SK-N-SH (cell line): ENCODE results near the gene CYP2J2. TPM values are rescaled to one million over a fixed set of nuclear protein-coding genes. Genes with fewer than 3 reads are reported as not detected.

Experiments
- CTCF ChIA-PET: fragments of 300-600, 350-600 bp; formaldehyde crosslinking; extraction: SDS; loops from one replicate; lab custom pipeline; 2021; lab: Yijun Ruan, JAX
- POLR2A ChIA-PET: fragments of 350-600 bp; sonication (Branson Sonifier 250); formaldehyde crosslinking; extraction: SDS; loops from one replicate; lab custom pipeline; 2020; ENCODE audit warnings: antibody characterized with exemption, inconsistent platforms; lab: Yijun Ruan, JAX
- DNase-seq: peaks from one replicate; pipeline ENCODE4 v3.0.0; 2012
- H2AFZ ChIP-seq: fragments of 200-600 bp; sonication (generic); 2 replicates; pipeline ENCODE4 v1.8.1; 2016; ENCODE audit warnings: antibody characterized with exemption, mild to moderate bottlenecking, low read depth
- H3F3A ChIP-seq: fragments of 200-600 bp; sonication (generic); replicated peaks from 2 replicates; pipeline ENCODE3; 2016; ENCODE audit warnings: antibody characterized with exemption, mild to moderate bottlenecking; ENCODE audit not compliant: insufficient read depth
- H3K27ac ChIP-seq, 2 experiments: fragments of 200-500 bp in 1 of 2; fragments of 200-600 bp in 1 of 2; sonication (Bioruptor generic) in 1 of 2; sonication (generic), shearing (Covaris generic) in 1 of 2; 2 replicates each; pipeline versions ENCODE4 v1.5.1 to v1.6.1; 2014 to 2016; ENCODE audit warnings: low read depth in 2 of 2, inconsistent platforms in 1 of 2, low read length in 1 of 2, mild to moderate bottlenecking in 1 of 2, mixed read lengths in 1 of 2
- H3K27me3 ChIP-seq: fragments of 200-600 bp; sonication (generic), shearing (Covaris generic); 2 replicates; pipeline ENCODE4 v1.6.1; 2016; ENCODE audit warnings: mixed run types; ENCODE audit not compliant: insufficient read depth
- H3K36me3 ChIP-seq, 2 experiments: fragments of 200-500 bp in 1 of 2; fragments of 200-600 bp in 1 of 2; sonication (Bioruptor generic) in 1 of 2; sonication (generic) in 1 of 2; replicated peaks in 1 of 2; 2 replicates each; pipeline versions ENCODE3 to v1.5.1; 2014 to 2016; ENCODE audit warnings: low read length in 1 of 2, mild to moderate bottlenecking in 1 of 2; ENCODE audit not compliant: insufficient read depth in 2 of 2, control insufficient read depth in 1 of 2
- H3K4me1 ChIP-seq, 2 experiments: fragments of 200-500 bp in 1 of 2; fragments of 200-600 bp in 1 of 2; sonication (Bioruptor generic) in 1 of 2; sonication (generic), shearing (Covaris generic) in 1 of 2; 2 replicates each; pipeline versions ENCODE4 v1.5.1 to v1.6.1; 2014 to 2016; ENCODE audit warnings: low read depth in 1 of 2, low read length in 1 of 2, mixed run types in 1 of 2; ENCODE audit not compliant: insufficient read depth in 2 of 2, control insufficient read depth in 1 of 2
- H3K4me2 ChIP-seq: fragments of 200-600 bp; sonication (generic), shearing (Covaris generic); 2 replicates; pipeline ENCODE4 v1.6.1; 2017; ENCODE audit warnings: mixed run types
- H3K4me3 ChIP-seq, 2 experiments: fragments of 200-500 bp in 1 of 2; fragments of 200-600 bp in 1 of 2; sonication (Bioruptor generic) in 1 of 2; sonication (generic), shearing (Covaris generic) in 1 of 2; 2 replicates each; pipeline versions ENCODE4 v1.5.1 to v1.8.1; 2014 to 2016; ENCODE audit warnings: low read depth in 2 of 2, inconsistent platforms in 1 of 2, low read length in 1 of 2, mild to moderate bottlenecking in 1 of 2, mixed read lengths in 1 of 2, moderate library complexity in 1 of 2
- H3K79me2 ChIP-seq: fragments of 200-600 bp; sonication (generic); 2 replicates; pipeline ENCODE4 v1.8.1; 2017; ENCODE audit warnings: mild to moderate bottlenecking; ENCODE audit not compliant: insufficient read depth
- H3K9ac ChIP-seq: fragments of 200-600 bp; sonication (generic); 2 replicates; pipeline ENCODE4 v1.6.1; 2017; ENCODE audit warnings: mixed run types
- H3K9me2 ChIP-seq: fragments of 200-600 bp; sonication (generic); 2 replicates; pipeline ENCODE4 v1.6.1; 2017; ENCODE audit warnings: mixed run types
- H3K9me3 ChIP-seq: fragments of 200-600 bp; sonication (generic); 2 replicates; pipeline ENCODE4 v1.6.1; 2017; ENCODE audit warnings: mixed run types, mild to moderate bottlenecking, moderate library complexity
- H4K20me1 ChIP-seq: fragments of 200-600 bp; sonication (generic); 2 replicates; pipeline ENCODE4 v1.6.1; 2017; ENCODE audit warnings: mild to moderate bottlenecking, mixed run types; ENCODE audit not compliant: insufficient read depth
- CHD2 ChIP-seq: fragments of 150-350 bp; IDR thresholded peaks from 2 replicates; pipeline ENCODE4 v1.6.1; 2018; ENCODE audit warnings: low read length; ENCODE audit not compliant: partially characterized antibody
- EZH2phosphoT487 ChIP-seq: fragments of 200-600 bp; sonication (generic); IDR thresholded peaks from 2 replicates; pipeline ENCODE4 v1.6.1; 2017; ENCODE audit warnings: low read depth, mixed run types, mild to moderate bottlenecking, antibody characterized with exemption, moderate library complexity, borderline replicate concordance
- JUND ChIP-seq: IDR thresholded peaks from 2 replicates; pipeline ENCODE4 v1.4.0; 2012
- MAX ChIP-seq: IDR thresholded peaks from 2 replicates; pipeline ENCODE4 v1.4.0; 2012; ENCODE audit warnings: low read depth
- MEF2A ChIP-seq: IDR thresholded peaks from 2 replicates; pipeline ENCODE4 v1.4.0; 2012; ENCODE audit warnings: low read depth, borderline replicate concordance
- MXI1 ChIP-seq: IDR thresholded peaks from 2 replicates; pipeline ENCODE4 v1.6.1; 2012; ENCODE audit warnings: mild to moderate bottlenecking, low read depth, low read length, improper control_type of control experiment
- NFIC ChIP-seq: IDR thresholded peaks from 2 replicates; pipeline ENCODE4 v1.4.0; 2012; ENCODE audit warnings: borderline replicate concordance
- PBX3 ChIP-seq: IDR thresholded peaks from 2 replicates; pipeline ENCODE4; 2012
- POLR2AphosphoS5 ChIP-seq: IDR thresholded peaks from 2 replicates; pipeline ENCODE4 v1.6.1; 2012; ENCODE audit warnings: low read depth, low read length
- RAD21 ChIP-seq: IDR thresholded peaks from 2 replicates; pipeline ENCODE4 v1.6.1; 2012; ENCODE audit warnings: mild to moderate bottlenecking, low read length
- RFX5 ChIP-seq: IDR thresholded peaks from 2 replicates; pipeline ENCODE4 v1.6.1; 2012; ENCODE audit warnings: mild to moderate bottlenecking, improper control_type of control experiment, low read length
- TAF1 ChIP-seq: IDR thresholded peaks from 2 replicates; pipeline ENCODE4 v1.6.1; 2012; ENCODE audit warnings: low read depth, mild to moderate bottlenecking, low read length, moderate library complexity, borderline replicate concordance
- USF2 ChIP-seq: fragments of 150-350 bp; IDR thresholded peaks from 2 replicates; pipeline ENCODE4 v1.6.1; 2017; ENCODE audit warnings: antibody characterized with exemption, low read length, low read depth, borderline replicate concordance
- WGBS: methylation state at CpG from one replicate; pipeline ENCODE4 v1.1.6; 2017; ENCODE audit warnings: low lambda C conversion rate; 5-methylcytosine and 5-hydroxymethylcytosine counted together
- polyA plus RNA-seq, 3 experiments: library from polyadenylated mRNA; depleted of rRNA; stranded (reverse); fragments of >200 nt; gene quantifications; 2 replicates each; pipeline ENCODE4 v1.2.3, GENCODE V29; 2012
- TF ChIP-seq, protein P1 (sequence below): IDR thresholded peaks from 2 replicates; pipeline ENCODE4 v1.6.1; 2012; ENCODE audit warnings: mild to moderate bottlenecking, low read depth, low read length, moderate library complexity
- TF ChIP-seq, protein P2 (sequence below): fragments of 200-600 bp; sonication (generic); IDR thresholded peaks from 2 replicates; pipeline ENCODE4 v1.6.1; 2017; ENCODE audit warnings: antibody characterized with exemption, mild to moderate bottlenecking, moderate library complexity

Gene CYP2J2
- polyA plus RNA-seq, 1 of the 3 experiments (the other 2 are of a cell fraction): 1.2 TPM

GRCh38 chr1:59880735-59881134, 45.8 kb downstream of the CYP2J2 start:
- no peak overlapping the region for H3K4me2 ChIP-seq
- H4K20me1 ChIP-seq: no peaks in the 10 kb centered on the region
- H3K9me2 ChIP-seq: no peaks in the 10 kb centered on the region
- H2AFZ ChIP-seq: no peak overlapping the region
- DNase-seq: no peak
- ChIA-PET POLR2A (no interaction called here), CTCF (interaction anchor here (0.9 to 6.2 kb wide), 4 partner anchors 15 to 67 kb away, joined by 3 to 50 read pairs (median 3); no protein-coding TSS in a partner anchor)
- H3K9me3 ChIP-seq: no peaks in the 10 kb centered on the region
- 81% methylated on average over 2 of the region's 2 CpGs for WGBS
- H3K4me1 ChIP-seq: no peaks in the 10 kb centered on the region; a peak in 1 of 4 replicates
- no peak overlapping the region for H3K27ac ChIP-seq
- H3F3A ChIP-seq: no peaks in the 10 kb centered on the region
- H3K27me3 ChIP-seq: no peaks in the 10 kb centered on the region
- no peak for TF ChIP-seq JUND
- H3K9ac ChIP-seq: no peak overlapping the region
- no peaks in the 10 kb centered on the region for H3K36me3 ChIP-seq
- no peaks in the 10 kb centered on the region for H3K79me2 ChIP-seq
- no peak overlapping the region for H3K4me3 ChIP-seq

- POLR2A ChIA-PET: no interaction called here
Measured at GRCh38 chr1:59879996-59880505, 46.5 kb downstream of the CYP2J2 start.

More at GRCh38 chr1:59879996-59880505, 46.5 kb downstream of the CYP2J2 start:
- Histone ChIP-seq H3K36me3 (no peaks in the 10 kb centered on the region), H3K4me1 (no peaks in the 10 kb centered on the region; a peak in 1 of 4 replicates), H3K79me2 (no peaks in the 10 kb centered on the region), H3K4me3 (no peak overlapping the region), H3K9me2 (no peaks in the 10 kb centered on the region), H2AFZ (no peak overlapping the region), H3F3A (no peaks in the 10 kb centered on the region), H4K20me1 (no peaks in the 10 kb centered on the region), H3K27me3 (no peaks in the 10 kb centered on the region), H3K9ac (no peak overlapping the region), H3K27ac (no peak overlapping the region), H3K9me3 (no peaks in the 10 kb centered on the region), H3K4me2 (no peak overlapping the region)
- DNase-seq: no peak
- TF ChIP-seq RAD21 (no peak), TAF1 (no peak), MEF2A (no peak), RFX5 (no peak), NFIC (no peak), POLR2AphosphoS5 (no peak), MAX (no peak), CHD2 (no peak), PBX3 (no peak), MXI1 (no peak), EZH2phosphoT487 (no peak), USF2 (no peak)
- TF ChIP-seq, protein P1, sequence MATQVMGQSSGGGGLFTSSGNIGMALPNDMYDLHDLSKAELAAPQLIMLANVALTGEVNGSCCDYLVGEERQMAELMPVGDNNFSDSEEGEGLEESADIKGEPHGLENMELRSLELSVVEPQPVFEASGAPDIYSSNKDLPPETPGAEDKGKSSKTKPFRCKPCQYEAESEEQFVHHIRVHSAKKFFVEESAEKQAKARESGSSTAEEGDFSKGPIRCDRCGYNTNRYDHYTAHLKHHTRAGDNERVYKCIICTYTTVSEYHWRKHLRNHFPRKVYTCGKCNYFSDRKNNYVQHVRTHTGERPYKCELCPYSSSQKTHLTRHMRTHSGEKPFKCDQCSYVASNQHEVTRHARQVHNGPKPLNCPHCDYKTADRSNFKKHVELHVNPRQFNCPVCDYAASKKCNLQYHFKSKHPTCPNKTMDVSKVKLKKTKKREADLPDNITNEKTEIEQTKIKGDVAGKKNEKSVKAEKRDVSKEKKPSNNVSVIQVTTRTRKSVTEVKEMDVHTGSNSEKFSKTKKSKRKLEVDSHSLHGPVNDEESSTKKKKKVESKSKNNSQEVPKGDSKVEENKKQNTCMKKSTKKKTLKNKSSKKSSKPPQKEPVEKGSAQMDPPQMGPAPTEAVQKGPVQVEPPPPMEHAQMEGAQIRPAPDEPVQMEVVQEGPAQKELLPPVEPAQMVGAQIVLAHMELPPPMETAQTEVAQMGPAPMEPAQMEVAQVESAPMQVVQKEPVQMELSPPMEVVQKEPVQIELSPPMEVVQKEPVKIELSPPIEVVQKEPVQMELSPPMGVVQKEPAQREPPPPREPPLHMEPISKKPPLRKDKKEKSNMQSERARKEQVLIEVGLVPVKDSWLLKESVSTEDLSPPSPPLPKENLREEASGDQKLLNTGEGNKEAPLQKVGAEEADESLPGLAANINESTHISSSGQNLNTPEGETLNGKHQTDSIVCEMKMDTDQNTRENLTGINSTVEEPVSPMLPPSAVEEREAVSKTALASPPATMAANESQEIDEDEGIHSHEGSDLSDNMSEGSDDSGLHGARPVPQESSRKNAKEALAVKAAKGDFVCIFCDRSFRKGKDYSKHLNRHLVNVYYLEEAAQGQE: no peak
- TF ChIP-seq, protein P2, sequence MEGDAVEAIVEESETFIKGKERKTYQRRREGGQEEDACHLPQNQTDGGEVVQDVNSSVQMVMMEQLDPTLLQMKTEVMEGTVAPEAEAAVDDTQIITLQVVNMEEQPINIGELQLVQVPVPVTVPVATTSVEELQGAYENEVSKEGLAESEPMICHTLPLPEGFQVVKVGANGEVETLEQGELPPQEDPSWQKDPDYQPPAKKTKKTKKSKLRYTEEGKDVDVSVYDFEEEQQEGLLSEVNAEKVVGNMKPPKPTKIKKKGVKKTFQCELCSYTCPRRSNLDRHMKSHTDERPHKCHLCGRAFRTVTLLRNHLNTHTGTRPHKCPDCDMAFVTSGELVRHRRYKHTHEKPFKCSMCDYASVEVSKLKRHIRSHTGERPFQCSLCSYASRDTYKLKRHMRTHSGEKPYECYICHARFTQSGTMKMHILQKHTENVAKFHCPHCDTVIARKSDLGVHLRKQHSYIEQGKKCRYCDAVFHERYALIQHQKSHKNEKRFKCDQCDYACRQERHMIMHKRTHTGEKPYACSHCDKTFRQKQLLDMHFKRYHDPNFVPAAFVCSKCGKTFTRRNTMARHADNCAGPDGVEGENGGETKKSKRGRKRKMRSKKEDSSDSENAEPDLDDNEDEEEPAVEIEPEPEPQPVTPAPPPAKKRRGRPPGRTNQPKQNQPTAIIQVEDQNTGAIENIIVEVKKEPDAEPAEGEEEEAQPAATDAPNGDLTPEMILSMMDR: no peak
- CTCF ChIA-PET: interaction anchor here (0.7 to 6.2 kb wide), 5 partner anchors 16 to 67 kb away, joined by 3 to 50 read pairs (median 3); no protein-coding TSS in a partner anchor
- WGBS: 70% methylated on average over 3 of the region's 3 CpGs
